Fibroblast of skin of scalp (primary cell): Measurements from ENCODE around the gene IGIP.
A peak's percentile ranks its signal among the peaks of the same experiment; 100 is the strongest.
"Not testable (repeated sequence)": the region's sequence is repeated elsewhere in the genome, so short reads cannot be mapped to it uniquely, and the experiment has no call there.

Source experiments
- DNase-seq: peaks from one replicate; pipeline ENCODE4 v3.0.0-alpha.2; 2013

IGIP gene

DNA sequence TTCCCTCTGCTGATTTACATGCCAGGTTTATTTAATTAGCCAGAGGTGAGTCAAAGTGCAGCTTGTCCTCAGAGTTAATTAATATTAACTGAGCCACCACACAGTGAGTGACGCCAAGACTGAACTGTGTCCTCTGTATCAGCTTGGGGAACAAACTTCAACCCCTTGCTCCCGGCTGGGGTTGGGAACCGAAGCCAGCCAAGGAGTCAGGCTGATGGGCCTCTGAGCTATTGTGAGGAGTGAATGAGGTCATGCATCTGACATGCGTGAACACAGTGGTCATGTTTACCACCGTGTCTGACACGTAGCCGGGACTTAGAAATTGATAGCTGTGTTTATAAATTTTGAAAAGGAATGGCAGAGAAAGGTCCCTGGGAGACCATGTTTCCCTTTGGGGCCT lies 17.1 kb downstream of the IGIP start:
- DNase-seq, result no peak

DNA sequence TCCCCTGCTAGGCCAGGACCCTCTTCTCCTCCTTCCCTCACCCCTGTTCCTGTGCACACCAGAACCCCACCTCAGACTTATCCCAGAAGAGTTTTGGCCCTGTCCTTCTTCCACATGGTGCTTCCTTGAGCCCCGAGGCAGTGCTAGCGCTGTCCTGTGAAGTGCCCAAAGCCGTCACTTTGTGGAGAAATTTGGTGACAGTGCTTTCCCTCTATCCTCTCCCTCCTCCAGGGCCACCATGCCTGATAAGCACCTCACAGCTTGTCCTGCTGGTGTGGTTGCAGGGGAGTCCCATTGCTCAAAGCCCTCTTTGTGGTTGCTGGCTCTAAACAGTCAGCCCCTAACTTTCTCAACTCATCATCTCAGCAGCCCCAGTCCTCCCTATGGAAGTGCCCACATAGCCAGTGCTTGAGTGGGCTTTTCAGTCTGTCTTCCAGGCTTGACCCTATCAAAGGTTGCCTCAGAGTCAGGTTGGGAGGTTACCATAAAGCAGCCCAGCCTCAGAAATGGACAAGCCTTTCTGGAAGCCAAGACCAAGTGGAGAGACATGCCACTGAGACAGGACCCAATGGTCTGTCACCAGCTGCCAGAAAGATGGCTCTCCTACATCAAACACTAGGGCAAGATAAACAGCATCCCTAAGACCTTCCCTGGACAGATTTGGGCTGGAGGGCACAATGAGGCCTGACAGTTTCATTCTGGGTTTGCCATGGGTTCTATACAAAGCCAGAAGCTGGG lies 18.0 kb downstream of the IGIP start:
- DNase-seq, result no peak

DNA sequence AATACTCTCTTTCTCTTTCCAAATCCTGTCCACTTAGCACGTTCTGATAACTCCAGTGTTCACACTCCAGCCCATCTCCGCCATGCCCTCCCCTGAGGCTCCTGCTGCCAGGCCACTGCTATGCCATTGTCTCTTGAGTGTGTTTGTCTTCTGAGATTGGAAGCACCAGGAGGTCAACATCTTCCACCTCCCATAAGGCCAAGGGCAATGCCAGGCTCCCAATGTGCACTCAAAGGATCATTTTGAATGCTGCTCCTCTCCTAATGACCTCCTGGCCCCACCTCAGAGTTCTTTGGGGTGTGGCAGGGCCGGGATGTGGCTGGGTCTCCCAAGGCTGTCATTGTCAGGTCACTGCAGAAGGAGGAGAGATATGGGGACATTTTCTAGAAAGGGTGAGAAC lies 19.5 kb downstream of the IGIP start:
- DNase-seq, result no peak

DNA sequence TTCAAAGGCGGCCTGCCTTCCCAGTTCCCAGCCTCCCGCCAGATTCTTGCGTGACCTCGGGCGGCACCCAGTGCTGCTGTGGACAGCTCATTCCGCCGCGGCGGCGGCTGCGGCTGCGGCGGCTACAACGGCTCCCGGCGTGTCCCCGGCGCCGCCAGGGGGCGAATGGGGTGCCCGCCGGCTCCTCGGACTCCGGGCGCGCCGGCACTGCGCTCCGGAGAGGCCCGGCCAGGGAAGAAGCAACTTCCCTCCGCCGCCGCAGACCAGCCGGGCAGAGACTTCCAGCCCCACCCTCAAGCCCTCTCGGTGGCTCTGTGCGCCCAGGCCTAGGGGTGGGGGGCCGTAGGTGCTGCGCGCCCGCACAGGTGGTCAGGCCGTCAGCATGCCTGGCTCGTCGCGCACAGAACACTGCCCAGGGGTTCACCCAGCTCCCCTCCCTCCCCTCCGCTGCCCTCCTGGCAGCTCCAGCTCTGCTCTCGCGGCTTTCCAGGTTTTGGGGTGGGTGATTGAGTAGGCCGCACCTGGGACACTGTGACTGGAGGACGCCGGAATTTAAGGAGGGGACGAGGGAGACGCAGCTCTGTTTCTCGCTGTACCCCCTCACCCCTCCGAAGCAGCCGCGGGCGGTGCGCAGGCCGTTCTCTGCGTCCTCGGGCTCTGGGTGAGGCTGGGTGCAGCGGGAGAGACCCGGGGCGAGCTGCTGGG lies 20.2 kb downstream of the IGIP start:
- DNase-seq, result peak; percentile 75

DNA sequence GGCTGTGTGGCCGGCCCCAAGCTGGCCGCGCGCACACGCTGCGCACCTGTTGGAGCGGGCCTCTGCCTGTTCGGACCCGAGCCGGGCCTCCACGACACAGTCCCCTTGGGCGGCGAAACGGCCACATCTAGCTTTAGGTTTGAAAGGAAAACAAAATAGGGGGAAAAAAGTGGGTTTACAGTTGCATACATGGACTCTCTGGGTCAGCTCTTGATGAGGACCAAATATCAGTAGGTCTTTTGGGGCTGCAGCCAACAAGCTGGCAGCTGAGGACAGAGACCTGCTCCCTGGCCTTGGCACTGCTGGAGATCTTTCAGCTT lies 20.7 kb downstream of the IGIP start:
- DNase-seq, result no peak

DNA sequence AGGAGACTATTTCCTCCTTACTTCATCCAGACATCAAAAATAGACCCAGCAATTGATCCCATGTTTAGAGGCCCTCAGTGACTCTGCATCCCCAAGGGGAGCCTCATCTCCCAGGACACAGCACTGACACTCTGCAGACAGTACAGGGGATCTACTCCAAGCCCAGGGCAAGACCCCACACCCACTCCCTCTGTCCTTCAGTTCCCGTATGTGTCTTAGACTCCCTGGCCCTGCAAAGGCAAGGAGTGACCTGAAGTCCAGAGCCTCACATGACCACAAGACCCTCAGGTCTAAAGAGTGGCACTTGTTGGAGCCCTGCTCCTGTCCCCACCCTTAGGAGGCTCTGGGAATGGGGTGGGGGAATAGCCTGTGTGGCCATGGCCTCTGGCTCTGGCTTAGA lies 21.7 kb downstream of the IGIP start:
- no peak for DNase-seq

DNA sequence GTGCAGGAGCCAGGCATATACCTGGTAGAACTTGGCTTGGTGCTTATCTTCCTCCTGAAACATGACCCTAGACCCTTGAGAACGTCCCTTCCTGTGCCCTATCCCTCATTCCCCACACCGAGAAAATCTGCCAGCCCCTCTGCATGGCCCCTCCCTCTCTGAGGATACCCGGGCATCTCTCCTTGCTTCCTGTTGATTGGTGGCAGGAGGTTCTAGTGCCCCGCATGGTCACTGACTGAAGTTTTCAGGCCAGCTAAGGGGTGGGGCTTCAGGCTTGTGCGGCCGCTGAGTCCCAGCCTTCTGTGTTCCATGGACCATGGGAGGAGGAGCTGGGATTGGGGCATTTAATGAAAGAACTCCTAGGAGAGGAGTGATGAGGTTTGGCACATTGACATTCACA lies 22.8 kb downstream of the IGIP start:
- peak; percentile 23 for DNase-seq

DNA sequence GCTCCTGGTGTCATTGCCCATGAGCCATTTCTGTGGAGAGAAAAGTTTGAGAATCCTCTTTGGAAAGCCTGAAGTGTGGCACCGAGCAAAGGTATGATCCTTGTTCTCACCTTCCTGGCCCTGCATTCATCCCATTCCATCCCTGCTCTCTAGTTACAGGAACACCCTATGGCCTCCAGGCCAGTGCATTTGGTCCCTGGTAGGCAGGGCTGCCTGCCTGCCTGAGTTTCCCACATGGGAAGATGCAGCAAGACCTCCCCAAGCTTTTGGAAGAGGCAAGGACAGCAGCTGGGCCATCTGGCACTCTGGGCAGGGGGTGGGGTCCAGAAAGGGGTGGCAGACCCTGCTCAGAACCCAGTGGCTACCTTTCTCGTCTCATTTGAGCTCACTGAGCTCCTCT lies 24.5 kb downstream of the IGIP start:
- no peak for DNase-seq

DNA sequence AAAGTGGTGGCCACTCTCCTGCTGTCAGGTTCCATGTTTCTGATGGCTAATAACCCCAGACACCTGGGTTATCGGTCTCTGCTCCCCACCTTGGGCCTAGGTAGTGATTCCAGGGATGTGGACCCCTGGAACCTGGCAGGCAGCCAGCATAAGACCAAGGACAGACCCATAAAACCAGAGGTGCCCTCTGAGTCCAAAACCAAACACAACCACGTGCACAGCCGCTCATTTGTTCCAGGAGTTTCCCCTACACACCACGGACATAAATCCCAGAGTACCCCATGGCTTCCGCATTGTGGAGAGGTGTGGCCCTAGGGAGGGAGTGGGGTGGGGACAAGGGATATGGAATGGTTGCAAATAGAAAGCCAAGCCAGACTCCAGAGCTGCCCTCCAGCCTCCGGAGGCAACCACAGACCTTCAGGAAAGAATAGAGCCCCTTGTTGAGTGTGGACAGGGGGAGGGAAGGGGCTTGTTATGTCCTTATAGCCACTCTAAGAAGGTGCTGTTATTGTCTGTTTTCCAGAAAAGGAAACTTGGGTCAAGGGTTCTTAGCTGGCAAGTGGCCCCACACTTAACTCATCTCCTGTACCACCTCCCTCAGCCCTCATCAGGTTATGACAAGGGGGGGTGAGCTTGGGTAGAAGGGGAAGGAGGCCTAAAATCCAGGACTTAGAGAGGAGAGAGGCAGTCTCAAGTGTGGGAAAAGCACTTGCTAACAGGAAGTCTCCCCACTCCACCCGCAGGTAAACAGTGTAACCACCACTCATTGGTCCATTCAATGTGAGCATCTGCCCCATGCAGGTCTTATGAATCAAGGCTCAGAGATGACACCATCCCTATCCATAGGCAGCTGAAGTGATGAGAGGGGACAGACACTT lies 25.6 kb downstream of the IGIP start:
- no peak for DNase-seq

DNA sequence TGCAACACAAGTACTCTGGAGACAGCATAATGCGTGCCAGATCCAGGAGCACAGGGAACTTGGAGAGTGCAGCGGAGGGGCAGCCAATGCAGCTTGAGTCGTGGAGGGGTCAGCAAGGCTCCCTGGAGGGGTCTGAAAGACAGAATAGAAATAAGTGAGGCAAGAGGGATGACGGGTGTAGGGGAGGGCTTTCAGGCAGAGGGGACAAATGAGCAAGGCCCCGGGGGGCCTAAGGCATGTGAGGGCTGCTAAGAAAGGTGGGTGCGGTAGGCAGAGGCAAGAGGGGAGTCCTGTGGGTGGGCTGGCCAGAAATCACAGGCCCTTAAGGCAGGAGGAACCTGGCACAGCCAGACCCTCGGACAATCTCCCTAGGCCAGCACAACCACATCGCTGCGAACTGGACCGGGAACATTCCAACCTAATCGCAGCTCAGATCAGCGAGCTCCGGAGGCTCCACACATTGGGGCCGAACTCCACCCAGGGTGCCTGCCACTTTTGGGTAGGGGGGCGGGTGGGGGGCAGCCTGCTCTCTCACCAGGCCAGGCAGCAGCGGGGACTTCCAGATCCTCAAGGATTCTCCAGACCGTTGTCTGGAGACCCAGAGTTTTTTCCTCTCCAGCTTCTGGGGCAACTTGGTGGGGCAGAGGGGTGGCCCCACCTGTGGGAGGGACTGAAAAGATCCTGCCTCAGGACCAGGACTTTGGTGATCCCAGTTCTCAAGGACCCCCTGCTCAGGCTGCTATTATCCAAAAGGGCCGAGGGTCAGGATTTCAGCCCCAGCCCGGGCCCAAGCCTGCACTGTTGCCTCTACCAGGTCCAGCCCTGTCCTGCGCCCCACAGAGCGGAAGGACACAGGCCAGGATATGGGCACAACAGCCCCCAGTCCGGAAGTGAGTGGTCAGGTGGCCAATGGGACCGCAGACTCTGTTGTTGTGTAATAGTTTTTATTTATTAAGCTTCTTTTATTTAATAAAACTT lies 26.6 kb downstream of the IGIP start:
- no peak for DNase-seq

DNA sequence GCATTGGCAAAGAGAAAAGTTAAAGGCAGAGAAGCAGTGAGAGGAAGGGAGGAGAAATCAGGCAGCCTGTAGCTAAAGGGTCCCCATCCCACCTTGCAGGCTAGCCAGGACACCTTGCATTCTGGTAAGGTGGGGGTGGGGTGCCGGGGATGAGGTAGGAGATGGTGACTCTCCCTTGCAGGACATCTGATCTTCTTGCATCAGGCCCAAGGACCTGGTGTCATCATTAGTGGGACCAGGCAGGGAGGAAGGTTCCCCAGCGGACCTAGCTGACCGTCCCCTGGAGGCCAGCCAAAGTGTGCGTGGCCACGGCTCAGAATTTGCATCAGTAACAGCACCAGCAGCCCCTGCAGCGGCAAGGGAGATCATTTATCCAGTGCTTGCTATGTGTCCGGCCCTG lies 27.5 kb downstream of the IGIP start:
- DNase-seq, result no peak

DNA sequence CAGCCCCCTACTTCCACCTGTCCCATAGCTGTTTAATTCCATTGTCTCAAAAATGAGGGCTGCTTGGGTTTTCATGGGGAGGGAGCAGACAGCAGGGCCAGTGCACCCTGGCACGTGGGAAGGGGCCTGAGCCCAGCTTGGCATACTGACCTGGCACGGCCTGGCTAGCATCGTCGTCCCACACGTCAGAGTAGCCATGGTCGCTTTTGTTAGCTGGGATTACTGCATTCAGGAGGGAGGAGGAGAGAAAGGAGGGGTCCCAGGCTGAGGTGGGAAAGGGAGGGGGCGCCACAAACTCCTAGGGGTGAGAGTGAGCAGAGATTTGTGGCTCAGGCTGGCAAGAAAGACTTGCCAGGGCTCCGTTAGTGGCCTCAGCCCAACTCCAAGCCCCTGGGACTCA lies 28.2 kb downstream of the IGIP start:
- no peak for DNase-seq

DNA sequence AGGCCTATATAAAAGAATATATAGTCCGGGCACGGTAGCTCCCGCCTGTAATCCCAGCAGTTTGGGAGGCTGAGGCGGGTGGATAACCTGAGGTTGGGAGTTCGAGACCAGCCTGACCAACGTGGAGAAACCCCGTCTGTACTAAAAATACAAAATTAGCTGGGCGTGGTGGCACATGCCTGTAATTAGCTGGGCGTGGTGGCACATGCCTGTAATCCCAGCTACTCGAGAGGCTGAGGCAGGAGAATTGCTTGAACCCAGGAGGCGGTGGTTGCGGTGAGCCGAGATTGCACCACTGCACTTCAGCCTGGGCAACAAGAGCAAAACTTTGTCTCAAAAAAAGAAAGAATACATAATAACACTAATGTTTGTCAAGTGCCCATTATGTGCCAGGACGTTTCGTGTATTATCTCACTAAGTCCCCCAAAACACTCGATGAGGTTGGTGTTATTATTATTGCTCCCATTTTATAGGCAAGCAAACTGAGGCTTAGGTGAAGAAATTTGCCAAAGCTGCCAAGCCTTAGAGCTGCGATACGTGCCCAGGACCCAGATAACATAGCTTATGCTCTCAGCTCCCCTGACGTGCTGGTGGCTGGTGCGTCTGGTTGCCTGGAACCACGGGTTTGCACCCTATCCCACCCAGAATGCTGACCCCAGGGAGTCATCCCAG lies 29.1 kb downstream of the IGIP start:
- not testable (repeated sequence) for DNase-seq

DNA sequence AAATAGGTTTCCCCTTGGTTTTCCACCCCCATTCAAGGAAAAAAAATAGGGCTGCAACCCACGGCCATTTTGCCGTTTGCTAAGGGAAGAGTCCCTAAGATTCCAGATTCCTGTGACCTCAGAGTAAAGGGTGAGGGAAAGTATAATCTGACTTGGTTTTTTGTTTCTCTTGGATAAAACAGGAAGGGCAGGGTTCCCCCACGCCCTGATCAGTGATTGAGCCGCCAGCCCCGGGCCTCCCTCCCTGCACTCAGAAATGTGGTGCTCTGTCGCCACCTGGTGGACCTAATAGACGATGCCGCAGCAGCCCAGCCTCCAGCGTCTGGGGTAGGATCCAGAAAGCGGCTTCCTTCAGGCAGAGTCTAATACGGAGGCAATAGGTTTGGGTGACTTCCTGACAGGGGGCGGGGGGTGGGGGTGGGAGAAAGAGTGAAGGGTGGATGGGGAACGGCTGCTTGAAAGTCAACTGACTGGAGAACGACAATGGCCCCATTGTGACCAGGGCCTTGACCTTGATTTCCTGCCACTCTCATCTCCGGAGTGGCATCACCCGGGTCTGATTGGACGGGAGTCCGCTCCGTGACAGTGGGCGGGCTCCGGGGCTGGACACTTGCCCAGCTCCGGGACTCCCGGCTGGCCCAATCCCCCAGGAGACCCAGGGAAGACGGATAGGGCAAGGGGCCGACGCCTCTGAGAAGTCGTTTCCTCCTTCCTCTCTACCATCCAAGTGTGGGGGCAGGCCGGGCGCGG lies 31.5 kb downstream of the IGIP start:
- DNase-seq, result peak; percentile 84

DNA sequence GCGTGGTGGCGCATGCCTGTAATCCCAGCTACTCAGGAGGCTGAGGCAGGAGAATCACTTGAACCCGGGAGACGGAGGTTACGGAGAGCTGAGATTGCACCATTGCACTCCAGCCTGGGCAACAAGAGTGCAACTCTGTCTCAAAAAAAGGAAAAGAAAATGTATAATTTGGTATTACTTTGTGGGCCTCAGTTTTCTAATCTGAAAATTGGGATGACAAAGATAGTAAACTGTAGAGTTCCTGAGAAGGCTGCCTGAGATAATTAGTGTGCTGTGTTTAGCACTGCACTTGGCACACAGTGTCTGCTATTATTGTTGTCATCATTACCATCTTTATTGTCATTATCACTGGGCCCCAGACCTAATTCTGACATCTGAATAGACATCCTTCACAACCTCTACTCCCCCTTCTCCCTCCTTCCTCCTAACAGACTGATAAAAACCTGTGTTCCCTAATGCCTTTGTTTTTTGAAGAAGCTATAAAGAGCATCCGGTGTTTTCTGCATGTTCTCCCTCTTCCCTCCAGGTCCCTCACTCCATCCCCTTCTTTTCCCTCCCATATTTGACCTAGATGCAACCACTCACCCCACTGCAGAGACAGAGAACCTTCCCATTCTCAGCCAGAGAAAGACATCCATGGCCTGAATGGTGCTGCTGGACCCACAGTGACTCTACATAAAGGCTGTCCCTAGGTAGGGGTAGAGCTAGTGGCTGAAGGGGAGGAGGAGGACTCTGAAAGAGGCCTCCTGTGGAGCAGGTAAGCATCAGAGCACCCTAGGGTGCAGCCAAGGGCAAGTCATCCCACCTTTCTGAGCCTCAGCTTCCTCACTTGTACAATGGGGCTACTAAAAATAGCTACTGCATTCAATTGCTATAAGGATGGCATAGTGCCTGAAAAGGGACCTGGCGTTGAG lies 33.5 kb downstream of the IGIP start:
- no peak for DNase-seq

DNA sequence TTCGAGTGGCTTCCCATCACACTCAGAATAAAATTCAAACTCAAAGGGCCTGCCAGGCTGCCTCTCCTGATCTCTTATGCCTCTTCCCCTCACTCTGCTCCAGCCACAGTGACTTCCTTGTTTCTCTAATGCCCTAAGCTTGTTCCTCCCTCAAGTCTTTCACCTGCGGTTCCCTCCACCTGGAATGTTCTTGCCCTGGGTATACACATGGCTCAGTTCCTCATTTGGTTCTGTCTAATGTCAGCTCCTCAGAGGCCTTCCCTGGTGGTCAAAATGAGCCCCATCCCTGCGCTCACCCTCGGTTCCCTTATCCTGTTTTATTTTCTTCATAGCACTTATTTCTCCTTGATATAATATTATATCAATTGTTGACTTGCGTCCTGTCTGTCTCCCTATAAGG lies 36.5 kb downstream of the IGIP start:
- no peak for DNase-seq

DNA sequence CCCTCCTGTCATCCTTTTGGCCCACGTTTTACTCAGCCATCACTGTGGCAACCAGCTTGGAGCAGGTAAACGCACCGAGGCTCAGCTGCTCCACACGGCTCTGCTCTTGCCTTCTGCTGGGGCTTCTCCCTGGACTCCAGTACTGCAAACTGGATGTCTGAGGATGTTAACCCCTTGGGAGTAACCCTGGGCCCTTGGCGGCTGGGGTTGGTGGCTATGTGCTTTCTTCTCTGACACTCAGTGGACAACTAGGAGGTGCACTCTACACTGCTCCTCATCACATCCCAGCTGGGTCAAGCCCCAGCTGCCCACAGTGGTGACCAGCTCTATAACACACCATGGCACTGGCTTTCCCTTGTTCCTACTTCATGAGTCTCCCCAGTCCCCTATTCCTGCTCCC lies 37.0 kb downstream of the IGIP start:
- no peak for DNase-seq

DNA sequence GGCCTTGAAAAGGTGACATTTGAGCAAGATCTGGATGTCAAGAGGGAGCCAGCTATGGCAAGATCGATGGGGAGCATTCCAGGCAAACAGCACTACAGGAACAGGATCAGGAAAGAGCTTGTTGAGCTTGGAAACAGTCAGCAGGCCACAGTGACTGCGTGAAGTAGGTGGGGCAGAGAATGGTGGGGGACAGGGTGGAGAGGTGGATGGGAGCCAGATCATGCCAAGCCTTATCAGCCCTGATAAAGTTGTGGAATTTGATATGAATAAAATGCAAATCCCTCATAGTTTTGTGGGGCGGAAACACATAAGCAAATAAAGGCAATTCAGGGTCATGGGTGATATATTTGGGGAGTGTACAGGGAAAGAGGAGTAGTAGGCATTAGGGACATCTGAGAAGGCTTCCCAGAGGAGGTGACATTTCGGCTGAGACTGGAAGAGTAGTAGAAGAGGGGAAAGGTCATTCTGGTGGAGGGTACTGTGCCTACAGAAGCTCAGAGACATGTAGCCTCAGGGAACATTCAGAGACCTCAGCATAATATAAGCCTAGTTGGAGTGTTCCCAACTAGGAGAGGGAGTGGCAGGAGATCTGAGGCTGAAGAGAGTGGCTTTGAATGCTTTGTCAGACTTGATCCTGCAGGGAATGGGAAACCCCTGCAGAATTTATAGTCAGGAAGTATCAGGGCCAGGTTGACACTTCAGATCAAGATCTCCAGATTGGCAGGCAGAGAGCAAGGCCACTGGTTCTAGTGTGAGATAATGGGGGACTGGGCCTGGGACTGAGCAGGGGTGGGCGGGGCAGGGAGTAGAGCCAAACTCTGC lies 39.6 kb downstream of the IGIP start:
- DNase-seq, result no peak

DNA sequence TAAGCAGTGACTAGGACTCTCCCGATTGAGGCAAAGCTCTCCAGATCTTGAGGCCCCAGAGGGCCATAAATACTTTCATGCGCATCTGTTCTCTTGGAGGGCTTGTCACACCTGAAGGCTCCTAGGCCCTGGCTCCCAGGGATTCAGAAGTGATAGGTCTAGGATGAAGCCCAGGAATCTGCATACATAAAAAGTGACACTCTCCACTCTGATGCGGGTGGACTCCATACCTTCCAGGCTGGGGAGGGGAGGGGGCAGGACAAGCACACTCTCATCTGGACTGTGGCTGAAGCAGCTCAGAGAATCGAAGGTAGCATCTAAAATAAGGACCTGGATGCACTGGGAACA lies 40.2 kb downstream of the IGIP start:
- DNase-seq, result no peak
